ENCODE data around the gene SYT11.

SYT11 gene

GRCh38 chr1:155934097-155934935 lies 74.9 kb downstream of the SYT11 start, which contains the start of gene KHDC4:
TSS of gene KHDC4 (minus strand) at chr1:155934413. CDS start at chr1:155934373, 40 bp downstream.
- peak; percentile 75 to 90 (median 85) for DNase-seq (ENCODE audit: low read depth in 4 of 4, low spot score in 1 of 4)
